Measurements from ENCODE around the gene PRDM16. TPM values are rescaled to one million over a fixed set of nuclear protein-coding genes. Genes with fewer than 3 reads are reported as not detected.

The PRDM16 gene
- total and polyA plus RNA-seq, 7 donors = 0.04 to 1.2 (median 0.31) TPM

GRCh38 chr1:3440300-3440681 lies 371.3 kb downstream of the PRDM16 start:
- intact Hi-C loops (cut with DNase I) = no loop called here
- no peak for ATAC-seq
- no peak overlapping the region for H3K27ac ChIP-seq
- H3K36me3 ChIP-seq (ENCODE audit: insufficient read depth in 1 of 2, low read depth in 1 of 2) = no peaks in the 10 kb centered on the region
- WGBS, 3 donors = 48 to 58% (median 49%) methylated on average over 10 of the region's 10 CpGs
- no peak overlapping the region for H3K4me3 ChIP-seq
- peak; percentile 2 to 23 for DNase-seq
- H3K27me3 ChIP-seq (ENCODE audit: insufficient read depth in 3 of 3, low read length in 2 of 3) = peaks cover 0 to 47% (median 2%) of the 10 kb centered on the region in 3 donors
- TF ChIP-seq, protein P1, sequence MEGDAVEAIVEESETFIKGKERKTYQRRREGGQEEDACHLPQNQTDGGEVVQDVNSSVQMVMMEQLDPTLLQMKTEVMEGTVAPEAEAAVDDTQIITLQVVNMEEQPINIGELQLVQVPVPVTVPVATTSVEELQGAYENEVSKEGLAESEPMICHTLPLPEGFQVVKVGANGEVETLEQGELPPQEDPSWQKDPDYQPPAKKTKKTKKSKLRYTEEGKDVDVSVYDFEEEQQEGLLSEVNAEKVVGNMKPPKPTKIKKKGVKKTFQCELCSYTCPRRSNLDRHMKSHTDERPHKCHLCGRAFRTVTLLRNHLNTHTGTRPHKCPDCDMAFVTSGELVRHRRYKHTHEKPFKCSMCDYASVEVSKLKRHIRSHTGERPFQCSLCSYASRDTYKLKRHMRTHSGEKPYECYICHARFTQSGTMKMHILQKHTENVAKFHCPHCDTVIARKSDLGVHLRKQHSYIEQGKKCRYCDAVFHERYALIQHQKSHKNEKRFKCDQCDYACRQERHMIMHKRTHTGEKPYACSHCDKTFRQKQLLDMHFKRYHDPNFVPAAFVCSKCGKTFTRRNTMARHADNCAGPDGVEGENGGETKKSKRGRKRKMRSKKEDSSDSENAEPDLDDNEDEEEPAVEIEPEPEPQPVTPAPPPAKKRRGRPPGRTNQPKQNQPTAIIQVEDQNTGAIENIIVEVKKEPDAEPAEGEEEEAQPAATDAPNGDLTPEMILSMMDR (IDR thresholded peaks at IDR 0.05) = no peak
- H3K9me3 ChIP-seq = no peaks in the 10 kb centered on the region
- H3K4me1 ChIP-seq = no peaks in the 10 kb centered on the region

- H3K27me3 ChIP-seq (ENCODE audit: insufficient read depth in 3 of 3, low read length in 2 of 3) = peaks cover 0 to 50% (median 2%) of the 10 kb centered on the region in 3 donors
- 52 to 62% (median 62%) methylated on average over 20 of the region's 20 CpGs for WGBS, 3 donors
- ATAC-seq (no peak), DNase-seq (peak; percentile 3 to 30)
- no peaks in the 10 kb centered on the region for H3K36me3 ChIP-seq (ENCODE audit: insufficient read depth in 1 of 2, low read depth in 1 of 2)
- no peak overlapping the region for H3K27ac ChIP-seq
- no peak overlapping the region for H3K4me3 ChIP-seq
- TF ChIP-seq, protein P1 (IDR thresholded peaks at IDR 0.05) = no peak
- intact Hi-C loops (cut with DNase I) = no loop called here
- H3K4me1 ChIP-seq = no peaks in the 10 kb centered on the region
- H3K9me3 ChIP-seq = no peaks in the 10 kb centered on the region
Measured at GRCh38 chr1:3440711-3441409, 371.9 kb downstream of the PRDM16 start.

GRCh38 chr1:3441410-3441847 lies 372.4 kb downstream of the PRDM16 start:
- no peaks in the 10 kb centered on the region for H3K9me3 ChIP-seq
- no peak overlapping the region for H3K27ac ChIP-seq
- H3K4me3 ChIP-seq = no peak overlapping the region
- 48 to 54% (median 49%) methylated on average over 8 of the region's 8 CpGs for WGBS, 3 donors
- peaks cover 0 to 49% (median 4%) of the 10 kb centered on the region in 3 donors for H3K27me3 ChIP-seq (ENCODE audit: insufficient read depth in 3 of 3, low read length in 2 of 3)
- peak in 1 of 2 donors; percentile 12 for DNase-seq
- H3K36me3 ChIP-seq (ENCODE audit: insufficient read depth in 1 of 2, low read depth in 1 of 2) = no peaks in the 10 kb centered on the region
- ATAC-seq = no peak
- H3K4me1 ChIP-seq = no peaks in the 10 kb centered on the region
- TF ChIP-seq, protein P1 (IDR thresholded peaks at IDR 0.05) = no peak
- intact Hi-C loops (cut with DNase I) = no loop called here

DNA sequence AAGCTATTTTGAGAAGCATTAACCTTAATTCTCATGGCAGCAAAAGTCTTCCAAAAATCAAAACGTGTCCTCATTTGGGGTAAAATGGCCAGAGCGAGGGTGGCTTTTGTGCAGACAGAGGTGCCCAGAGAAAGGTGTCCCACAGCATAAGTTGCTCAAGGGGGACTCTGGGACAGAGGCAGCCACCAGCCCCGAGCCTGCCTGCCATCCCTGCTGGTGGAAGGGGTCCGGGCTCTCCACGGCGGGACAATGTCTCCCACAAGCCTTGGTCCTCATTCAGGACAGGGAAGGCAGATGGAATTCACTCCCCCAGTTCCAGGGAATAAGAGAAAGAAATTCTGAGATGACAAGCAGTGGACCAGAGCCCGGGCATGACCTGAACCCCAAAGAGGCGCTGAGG lies 372.9 kb downstream of the PRDM16 start:
- no peaks in the 10 kb centered on the region for H3K4me1 ChIP-seq
- no peaks in the 10 kb centered on the region for H3K9me3 ChIP-seq
- no peaks in the 10 kb centered on the region for H3K36me3 ChIP-seq (ENCODE audit: insufficient read depth in 1 of 2, low read depth in 1 of 2)
- TF ChIP-seq, protein P1 (IDR thresholded peaks at IDR 0.05) = no peak
- H3K4me3 ChIP-seq = no peak overlapping the region
- no peak for DNase-seq
- intact Hi-C loops (cut with DNase I) = no loop called here
- H3K27ac ChIP-seq = no peak overlapping the region
- peaks cover 0 to 46% (median 5%) of the 10 kb centered on the region in 3 donors for H3K27me3 ChIP-seq (ENCODE audit: insufficient read depth in 3 of 3, low read length in 2 of 3)
- 70 to 76% (median 72%) methylated on average over 8 of the region's 8 CpGs for WGBS, 3 donors
- no peak for ATAC-seq
